ENCODE measurements around the gene IKBKG. TPM values are rescaled to one million over a fixed set of nuclear protein-coding genes. Genes with fewer than 3 reads are reported as not detected.

The IKBKG gene
- total RNA-seq, 2 donors from 2014 or later = 7.2 to 9.0 TPM

GRCh38 chrX:154594491-154594890 is 47.1 kb downstream of the IKBKG start:
- H3K27ac ChIP-seq = no peak overlapping the region
- DNase-seq (ENCODE audit: low spot score) = no peak
- no peaks in the 10 kb centered on the region for H3K36me3 ChIP-seq
- no peaks in the 10 kb centered on the region for H3K9me3 ChIP-seq
- H3K4me3 ChIP-seq = no peak overlapping the region
- H3K27me3 ChIP-seq = no peaks in the 10 kb centered on the region
- no peaks in the 10 kb centered on the region for H3K4me1 ChIP-seq
- no peak for TF ChIP-seq CTCF (IDR thresholded peaks at IDR 0.05)

DNA sequence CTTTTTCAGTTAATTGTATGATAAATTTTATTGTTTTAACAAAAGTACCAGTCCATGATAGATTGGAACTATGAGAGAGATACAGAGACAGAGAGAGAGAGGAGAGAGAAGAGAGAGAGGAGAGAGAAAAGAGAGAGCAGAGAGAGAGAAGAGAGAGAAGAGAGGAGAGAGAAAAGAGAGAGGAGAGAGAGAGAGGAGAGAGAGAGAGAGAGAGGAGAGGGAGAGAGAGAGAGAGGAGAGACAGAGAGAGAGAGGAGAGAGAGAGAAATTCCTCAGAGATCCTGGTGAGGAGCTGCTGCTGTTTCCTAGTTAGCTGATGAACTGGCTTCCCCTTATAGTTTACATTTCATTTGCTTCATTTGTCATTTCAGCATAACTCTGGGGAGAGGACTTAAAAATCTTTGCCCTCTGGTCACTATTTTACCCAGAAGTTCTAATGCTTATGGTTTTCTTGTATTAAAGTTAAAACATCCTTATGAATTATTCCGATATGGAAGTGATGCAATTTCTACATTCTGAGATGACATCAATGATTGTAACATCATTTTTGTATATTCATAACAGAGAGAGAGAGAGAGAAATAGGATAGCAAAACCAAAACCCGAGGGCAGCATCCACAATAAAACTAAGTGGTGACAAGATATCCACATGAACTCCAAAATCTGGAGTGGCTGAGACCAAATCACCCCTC is 48.3 kb downstream of the IKBKG start:
- Histone ChIP-seq H3K9me3 (no peaks in the 10 kb centered on the region), H3K27me3 (no peaks in the 10 kb centered on the region), H3K4me1 (no peaks in the 10 kb centered on the region), H3K4me3 (no peak overlapping the region), H3K36me3 (no peaks in the 10 kb centered on the region), H3K27ac (no peak overlapping the region)
- no peak for TF ChIP-seq CTCF (IDR thresholded peaks at IDR 0.05)
- no peak for DNase-seq (ENCODE audit: low spot score)

GRCh38 chrX:154596290-154596929 is 49.0 kb downstream of the IKBKG start:
- no peaks in the 10 kb centered on the region for H3K36me3 ChIP-seq
- H3K27ac ChIP-seq = no peak overlapping the region
- no peaks in the 10 kb centered on the region for H3K4me1 ChIP-seq
- no peak for TF ChIP-seq CTCF (IDR thresholded peaks at IDR 0.05)
- H3K9me3 ChIP-seq = no peaks in the 10 kb centered on the region
- DNase-seq (ENCODE audit: low spot score) = no peak
- H3K27me3 ChIP-seq = no peaks in the 10 kb centered on the region
- H3K4me3 ChIP-seq = no peak overlapping the region

GRCh38 chrX:154597221-154597620 is 49.8 kb downstream of the IKBKG start:
- Histone ChIP-seq H3K36me3 (no peaks in the 10 kb centered on the region), H3K27ac (no peak overlapping the region), H3K4me1 (no peaks in the 10 kb centered on the region), H3K4me3 (no peak overlapping the region), H3K9me3 (no peaks in the 10 kb centered on the region), H3K27me3 (no peaks in the 10 kb centered on the region)
- no peak for DNase-seq (ENCODE audit: low spot score)
- no peak for TF ChIP-seq CTCF (IDR thresholded peaks at IDR 0.05)

GRCh38 chrX:154598656-154599055 is 51.2 kb downstream of the IKBKG start:
- DNase-seq (ENCODE audit: low spot score) = no peak
- H3K27ac ChIP-seq = no peak overlapping the region
- H3K4me3 ChIP-seq = no peak overlapping the region
- no peak for TF ChIP-seq CTCF (IDR thresholded peaks at IDR 0.05)
- no peaks in the 10 kb centered on the region for H3K4me1 ChIP-seq
- H3K9me3 ChIP-seq = no peaks in the 10 kb centered on the region
- no peaks in the 10 kb centered on the region for H3K36me3 ChIP-seq
- no peaks in the 10 kb centered on the region for H3K27me3 ChIP-seq

All from right atrium auricular region (tissue), 2 donors.